C4-2B (cell line): ENCODE data around the gene UQCC5.

Source experiments
- H3K27ac ChIP-seq: fragments of 450-650 bp; 2 replicates; pipeline ENCODE4 v1.5.1; 2017
- ZFX ChIP-seq: fragments of 450-650 bp; IDR thresholded peaks from 2 replicates; pipeline ENCODE4 v1.6.1; 2017
- TF ChIP-seq, protein P1 (sequence below): fragments of 450-650 bp; conservative IDR thresholded peaks from 2 replicates; pipeline ENCODE4 v1.5.1; 2017; ENCODE audit warnings: mild to moderate bottlenecking

The UQCC5 gene

DNA sequence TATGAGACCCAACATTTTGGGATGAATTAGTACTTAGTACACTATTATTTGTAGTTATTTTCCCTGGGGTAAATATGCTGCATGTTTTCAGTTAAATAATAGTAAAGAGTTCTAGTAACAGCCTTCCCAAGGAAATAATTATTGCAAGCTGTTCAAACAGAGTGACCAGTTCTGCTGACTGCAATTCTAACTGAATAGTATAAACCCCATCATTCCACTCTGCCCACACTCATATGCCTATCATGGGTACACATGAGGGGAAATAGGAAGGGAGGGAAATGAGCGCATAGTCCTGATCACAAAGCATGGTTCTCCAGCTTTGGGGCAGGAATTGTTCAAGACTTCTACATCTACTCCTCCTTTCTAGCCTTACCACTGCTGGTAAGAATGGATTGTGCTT lies 18.7 kb downstream of the UQCC5 start:
- TF ChIP-seq ZFX: no peak
- TF ChIP-seq, protein P1, sequence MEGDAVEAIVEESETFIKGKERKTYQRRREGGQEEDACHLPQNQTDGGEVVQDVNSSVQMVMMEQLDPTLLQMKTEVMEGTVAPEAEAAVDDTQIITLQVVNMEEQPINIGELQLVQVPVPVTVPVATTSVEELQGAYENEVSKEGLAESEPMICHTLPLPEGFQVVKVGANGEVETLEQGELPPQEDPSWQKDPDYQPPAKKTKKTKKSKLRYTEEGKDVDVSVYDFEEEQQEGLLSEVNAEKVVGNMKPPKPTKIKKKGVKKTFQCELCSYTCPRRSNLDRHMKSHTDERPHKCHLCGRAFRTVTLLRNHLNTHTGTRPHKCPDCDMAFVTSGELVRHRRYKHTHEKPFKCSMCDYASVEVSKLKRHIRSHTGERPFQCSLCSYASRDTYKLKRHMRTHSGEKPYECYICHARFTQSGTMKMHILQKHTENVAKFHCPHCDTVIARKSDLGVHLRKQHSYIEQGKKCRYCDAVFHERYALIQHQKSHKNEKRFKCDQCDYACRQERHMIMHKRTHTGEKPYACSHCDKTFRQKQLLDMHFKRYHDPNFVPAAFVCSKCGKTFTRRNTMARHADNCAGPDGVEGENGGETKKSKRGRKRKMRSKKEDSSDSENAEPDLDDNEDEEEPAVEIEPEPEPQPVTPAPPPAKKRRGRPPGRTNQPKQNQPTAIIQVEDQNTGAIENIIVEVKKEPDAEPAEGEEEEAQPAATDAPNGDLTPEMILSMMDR: no peak
- no peak overlapping the region for H3K27ac ChIP-seq

DNA sequence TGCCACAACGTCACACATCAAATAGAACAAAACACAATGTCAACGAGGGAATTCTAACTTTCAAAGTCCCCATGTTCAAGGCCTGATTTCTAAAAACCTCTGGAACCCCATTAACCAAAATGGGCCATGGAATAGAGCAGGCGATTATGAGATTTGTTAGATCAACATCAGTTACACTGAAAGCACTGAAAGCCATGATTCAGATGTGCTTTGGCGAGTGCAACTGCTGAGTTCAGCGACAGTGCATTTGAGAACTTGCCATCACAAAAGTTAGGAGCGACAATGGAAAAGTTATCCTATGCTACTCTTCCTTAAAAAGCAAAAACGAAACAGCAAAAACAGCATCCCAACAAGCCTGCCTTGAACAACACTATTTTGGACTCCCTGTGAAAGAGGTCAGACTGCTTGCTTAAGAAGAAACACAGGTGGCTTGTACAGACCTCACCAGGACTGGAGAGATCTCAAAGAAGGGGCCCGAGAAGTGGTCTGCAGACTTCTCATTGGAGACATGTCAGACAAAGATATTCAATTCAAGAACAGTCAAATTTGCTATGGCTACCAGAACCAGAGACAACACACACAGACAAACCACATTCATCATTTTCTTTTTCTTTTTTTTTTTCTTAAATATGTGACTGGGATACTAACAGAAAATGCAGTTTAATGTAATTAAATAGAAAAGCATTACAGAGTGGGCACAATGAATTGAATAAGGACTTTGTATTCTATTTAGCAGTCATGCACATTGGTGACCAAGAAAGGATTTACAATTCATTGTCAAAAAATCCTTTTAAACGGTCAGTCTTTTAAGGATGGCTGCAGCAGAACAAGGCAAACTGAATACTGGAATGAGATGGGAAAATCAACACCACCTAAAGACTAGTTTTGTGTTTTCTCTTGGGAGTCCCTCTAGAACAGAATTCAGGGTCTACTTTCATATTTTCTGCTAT lies 20.9 kb downstream of the UQCC5 start:
- no peak overlapping the region for H3K27ac ChIP-seq
- TF ChIP-seq ZFX: no peak
- TF ChIP-seq, protein P1: no peak

DNA sequence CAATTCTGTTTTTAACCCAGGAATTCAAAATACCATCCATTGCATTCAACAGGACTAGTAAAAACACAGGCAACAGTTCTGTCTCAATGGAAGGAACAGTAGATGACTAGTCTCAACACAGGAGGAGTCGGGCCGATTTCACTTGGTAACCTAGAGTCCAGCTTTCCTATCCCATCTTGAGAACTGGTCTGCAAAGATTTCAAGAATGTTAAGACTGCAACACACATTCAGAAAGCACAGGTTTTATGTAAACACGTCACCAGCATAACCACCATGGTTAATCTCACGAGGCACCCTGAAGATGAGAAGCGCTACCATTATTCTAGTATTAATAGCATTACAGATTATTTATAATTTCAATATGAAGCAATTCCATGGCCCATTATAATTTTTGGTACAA lies 22.0 kb downstream of the UQCC5 start:
- no peak overlapping the region for H3K27ac ChIP-seq
- TF ChIP-seq ZFX: no peak

DNA sequence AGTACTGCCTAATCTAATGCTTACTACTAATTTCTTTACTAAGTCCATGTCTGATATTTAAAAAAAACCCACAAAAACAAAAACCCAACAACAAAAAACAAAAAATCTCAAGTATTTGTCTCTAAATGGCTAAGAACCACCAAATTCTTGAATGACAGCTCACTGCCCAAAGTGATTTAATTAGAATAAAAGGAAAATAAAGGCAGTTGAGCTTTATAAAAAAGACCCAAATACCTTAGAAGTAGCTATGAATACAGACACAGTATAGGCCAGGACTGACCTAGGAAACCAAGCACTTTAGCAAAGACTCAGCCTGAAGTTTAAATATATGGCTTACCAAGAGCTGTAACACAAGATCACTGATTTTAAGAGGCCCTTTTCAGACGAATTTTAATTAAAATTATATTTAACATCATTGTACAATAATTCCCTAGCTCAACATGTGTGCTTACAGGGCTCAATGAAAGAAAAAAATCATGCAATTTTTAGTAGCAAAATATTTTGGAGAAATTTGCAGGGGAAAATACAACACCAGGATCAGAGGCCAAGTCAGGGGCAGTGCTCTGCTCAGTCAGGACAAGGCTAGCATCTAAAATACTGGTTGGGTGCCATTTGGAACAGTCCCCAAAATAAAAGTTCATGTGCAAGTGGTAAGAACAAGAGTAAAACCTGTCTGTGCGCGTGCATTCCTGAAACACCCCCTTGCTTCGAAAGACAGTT lies 24.8 kb downstream of the UQCC5 start:
- TF ChIP-seq ZFX: no peak
- TF ChIP-seq, protein P1: no peak
- no peak overlapping the region for H3K27ac ChIP-seq

DNA sequence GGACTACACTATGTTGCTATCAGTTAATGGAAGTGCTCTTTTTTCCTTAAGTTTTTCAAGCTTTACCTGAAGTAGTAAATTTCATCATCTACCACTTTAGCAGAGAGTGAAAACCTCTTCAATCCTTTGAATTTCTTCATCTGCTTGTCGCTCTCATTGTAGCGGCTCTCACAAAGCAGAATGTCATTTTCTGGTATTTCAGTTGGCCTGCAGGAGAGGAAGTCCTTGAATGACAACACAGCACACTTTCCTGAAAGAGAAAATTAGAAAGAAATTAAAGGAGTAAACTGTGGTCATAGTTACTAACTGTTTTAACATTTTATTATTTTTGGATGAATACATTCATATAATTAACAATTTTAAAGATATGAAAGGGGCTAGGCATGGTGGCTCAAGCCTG lies 27.6 kb downstream of the UQCC5 start:
- TF ChIP-seq, protein P1: no peak
- no peak for TF ChIP-seq ZFX
- no peak overlapping the region for H3K27ac ChIP-seq

DNA sequence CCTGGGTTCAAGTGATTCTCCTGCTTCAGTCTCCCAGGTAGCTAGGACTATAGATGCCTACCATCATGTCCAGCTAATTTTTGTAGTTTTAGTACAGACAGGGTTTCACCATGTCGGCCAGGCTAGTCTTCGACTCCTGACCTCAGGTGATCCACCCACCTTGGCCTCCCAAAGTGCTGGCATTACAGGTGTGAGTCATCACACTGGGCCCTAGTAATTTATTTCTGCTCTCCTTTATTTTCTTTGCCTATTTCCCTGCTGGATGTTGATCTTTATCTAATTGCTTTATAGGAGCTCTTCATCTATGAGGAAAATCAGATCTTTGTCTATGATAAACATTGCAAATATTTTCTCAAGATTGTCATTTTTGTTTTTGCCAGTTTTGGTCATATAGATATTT lies 31.7 kb downstream of the UQCC5 start:
- peak overlapping the region; percentile 25; the same call in 1 of the 2 replicates for H3K27ac ChIP-seq
- TF ChIP-seq, protein P1: no peak

DNA sequence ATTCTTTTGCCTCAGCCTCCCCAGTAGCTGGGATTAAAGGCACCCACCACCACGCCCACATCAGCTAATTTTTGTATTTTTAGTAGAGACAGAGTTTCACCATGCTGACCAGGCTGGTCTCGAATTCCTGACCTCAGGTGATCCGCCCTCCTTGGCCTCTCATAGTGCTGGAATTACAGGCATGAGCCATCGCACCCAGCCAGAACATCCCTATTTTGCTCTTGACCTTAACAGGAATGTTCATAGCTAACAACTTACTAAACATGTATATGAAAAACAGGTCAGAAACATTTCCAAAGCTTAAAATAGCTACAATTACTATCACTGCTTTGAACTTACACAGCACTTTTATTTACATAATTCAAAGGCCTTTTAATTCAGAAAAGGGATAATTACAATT lies 33.7 kb downstream of the UQCC5 start:
- TF ChIP-seq ZFX: no peak
- TF ChIP-seq, protein P1: no peak
- H3K27ac ChIP-seq: no peak overlapping the region
